ENCODE results near the gene ITPRIPL1.

Gene ITPRIPL1

GRCh38 chr2:96333708-96334107 lies 8.6 kb downstream of the ITPRIPL1 start:
- FAIRE-seq, result no peak
- DNase-seq (ENCODE audit: insufficient read length, low spot score), result no peak
- TF ChIP-seq, protein P1, sequence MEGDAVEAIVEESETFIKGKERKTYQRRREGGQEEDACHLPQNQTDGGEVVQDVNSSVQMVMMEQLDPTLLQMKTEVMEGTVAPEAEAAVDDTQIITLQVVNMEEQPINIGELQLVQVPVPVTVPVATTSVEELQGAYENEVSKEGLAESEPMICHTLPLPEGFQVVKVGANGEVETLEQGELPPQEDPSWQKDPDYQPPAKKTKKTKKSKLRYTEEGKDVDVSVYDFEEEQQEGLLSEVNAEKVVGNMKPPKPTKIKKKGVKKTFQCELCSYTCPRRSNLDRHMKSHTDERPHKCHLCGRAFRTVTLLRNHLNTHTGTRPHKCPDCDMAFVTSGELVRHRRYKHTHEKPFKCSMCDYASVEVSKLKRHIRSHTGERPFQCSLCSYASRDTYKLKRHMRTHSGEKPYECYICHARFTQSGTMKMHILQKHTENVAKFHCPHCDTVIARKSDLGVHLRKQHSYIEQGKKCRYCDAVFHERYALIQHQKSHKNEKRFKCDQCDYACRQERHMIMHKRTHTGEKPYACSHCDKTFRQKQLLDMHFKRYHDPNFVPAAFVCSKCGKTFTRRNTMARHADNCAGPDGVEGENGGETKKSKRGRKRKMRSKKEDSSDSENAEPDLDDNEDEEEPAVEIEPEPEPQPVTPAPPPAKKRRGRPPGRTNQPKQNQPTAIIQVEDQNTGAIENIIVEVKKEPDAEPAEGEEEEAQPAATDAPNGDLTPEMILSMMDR (IDR thresholded peaks at IDR 0.05; ENCODE audit: insufficient read depth, missing control alignments), result no peak

DNA sequence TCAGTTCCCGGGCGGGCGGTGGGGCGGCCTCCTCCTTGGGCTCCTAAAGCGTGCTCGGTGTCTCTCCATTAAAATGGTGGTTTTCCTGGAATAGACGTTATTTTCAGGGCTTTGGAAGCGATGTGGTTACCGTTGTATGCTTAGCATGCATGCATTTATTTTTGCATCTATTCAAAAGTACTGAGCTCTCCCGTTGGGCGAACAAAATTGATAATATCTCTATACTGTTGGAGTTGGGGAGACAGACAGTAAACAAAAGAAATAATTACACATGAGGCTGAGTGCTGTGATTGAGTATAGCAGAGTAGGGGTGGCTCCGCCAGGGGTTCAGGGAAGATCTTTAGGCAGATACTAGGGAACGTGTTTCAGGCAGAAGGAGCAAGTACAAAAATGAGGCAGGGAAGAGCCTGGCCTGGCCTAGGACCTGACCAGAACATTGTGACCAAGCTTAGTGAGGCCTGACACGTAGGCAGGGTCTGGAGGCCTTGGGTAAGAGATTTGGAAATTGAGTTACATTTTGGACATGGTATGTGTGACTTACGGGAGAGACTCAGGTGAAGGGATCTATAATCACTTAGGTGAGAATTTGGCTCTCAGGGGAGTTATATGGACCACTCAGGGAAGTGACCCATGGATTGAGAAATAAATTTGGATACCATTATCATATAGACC lies 11.1 kb downstream of the ITPRIPL1 start:
- DNase-seq (ENCODE audit: insufficient read length, low spot score) (no peak), FAIRE-seq (no peak)
- TF ChIP-seq, protein P1 (IDR thresholded peaks at IDR 0.05; ENCODE audit: insufficient read depth, missing control alignments), result no peak

DNA sequence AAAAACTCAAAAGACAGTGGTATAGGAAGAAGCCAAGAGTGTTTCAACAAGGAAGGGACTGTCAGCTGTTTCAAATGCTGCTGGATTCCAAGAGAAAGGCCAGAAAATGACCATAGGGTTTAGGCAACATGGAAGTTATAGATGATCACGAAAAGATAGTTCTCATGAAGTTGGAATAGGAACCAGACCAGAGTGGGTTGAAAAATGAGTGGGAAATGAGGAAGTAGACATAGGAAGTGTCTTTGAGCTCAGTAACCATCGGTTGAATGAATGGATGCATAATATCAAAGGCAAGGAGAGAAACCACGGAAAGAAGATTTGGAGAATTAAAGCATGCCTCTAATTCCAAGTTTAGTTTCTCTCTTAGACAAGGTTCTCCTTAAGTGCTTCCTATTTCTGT lies 11.8 kb downstream of the ITPRIPL1 start:
- TF ChIP-seq, protein P1 (IDR thresholded peaks at IDR 0.05; ENCODE audit: insufficient read depth, missing control alignments), result no peak
- FAIRE-seq, result no peak
- DNase-seq (ENCODE audit: insufficient read length, low spot score), result no peak

GRCh38 chr2:96340493-96341414 lies 15.6 kb downstream of the ITPRIPL1 start:
- DNase-seq (ENCODE audit: insufficient read length, low spot score) (no peak), FAIRE-seq (no peak)
- TF ChIP-seq, protein P1 (IDR thresholded peaks at IDR 0.05; ENCODE audit: insufficient read depth, missing control alignments), result no peak

- FAIRE-seq, result no peak
- no peak for DNase-seq (ENCODE audit: insufficient read length, low spot score)
- TF ChIP-seq, protein P1 (IDR thresholded peaks at IDR 0.05; ENCODE audit: insufficient read depth, missing control alignments), result no peak
Measured at GRCh38 chr2:96341641-96342040, 16.5 kb downstream of the ITPRIPL1 start.

DNA sequence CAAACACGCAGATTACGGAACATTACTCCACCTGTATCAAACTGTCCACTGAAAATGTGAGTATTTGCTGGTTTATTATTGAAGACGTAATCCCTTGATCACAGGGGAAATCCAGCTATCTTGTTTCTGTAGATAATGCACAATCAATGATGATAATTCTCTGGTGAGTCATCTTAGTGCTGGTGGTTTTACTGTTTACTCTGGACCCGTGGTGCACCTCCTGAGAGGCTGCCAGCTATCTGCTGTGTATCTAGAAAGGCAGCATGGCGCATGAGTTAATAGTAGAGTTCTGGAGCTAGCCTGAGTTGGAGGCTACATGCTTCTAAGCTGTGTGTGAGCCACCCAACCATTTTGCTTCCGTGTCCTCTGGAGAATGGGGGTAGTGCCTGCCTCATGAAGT lies 17.0 kb downstream of the ITPRIPL1 start:
- TF ChIP-seq, protein P1 (IDR thresholded peaks at IDR 0.05; ENCODE audit: insufficient read depth, missing control alignments), result no peak
- DNase-seq (ENCODE audit: insufficient read length, low spot score) (no peak), FAIRE-seq (no peak)

DNA sequence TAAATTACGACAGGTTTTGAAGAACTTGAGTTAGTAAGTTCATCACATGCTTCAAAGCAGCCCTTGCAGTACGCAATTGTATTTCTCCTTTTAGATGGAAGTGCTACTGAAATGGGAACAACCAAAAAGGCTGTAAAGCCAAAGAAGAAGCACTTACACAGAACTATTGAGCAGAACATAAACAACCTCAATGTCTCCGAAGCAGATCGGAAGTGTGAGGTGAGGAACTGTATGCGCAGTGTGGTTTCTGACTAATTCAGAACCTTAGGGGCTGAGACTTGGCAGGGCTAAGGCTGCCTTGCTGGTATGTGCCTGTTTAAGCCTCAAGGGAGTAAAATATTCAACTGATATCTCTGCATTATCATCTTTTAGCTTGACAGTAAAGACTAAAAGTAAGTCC lies 18.9 kb downstream of the ITPRIPL1 start:
- FAIRE-seq, result no peak
- TF ChIP-seq, protein P1 (IDR thresholded peaks at IDR 0.05; ENCODE audit: insufficient read depth, missing control alignments), result no peak
- no peak for DNase-seq (ENCODE audit: insufficient read length, low spot score)

All from D721Med (cell line).